ENCODE measurements around the gene SLC41A3.
"Not testable (repeated sequence)": the region's sequence is repeated elsewhere in the genome, so short reads cannot be mapped to it uniquely, and the experiment has no call there.

SLC41A3 gene

GRCh38 chr3:126053949-126054569 lies 29.9 kb downstream of the SLC41A3 start:
- no peak for DNase-seq (ENCODE audit: low read depth in 2 of 2)

- DNase-seq (ENCODE audit: low read depth in 2 of 2): no peak
These were observed 30.4 kb downstream of the SLC41A3 start for GRCh38 chr3:126053513-126053912.

- DNase-seq (ENCODE audit: low read depth in 2 of 2): no peak
These were observed 31.5 kb downstream of the SLC41A3 start for GRCh38 chr3:126052196-126053058.

GRCh38 chr3:126051741-126052140 lies 32.2 kb downstream of the SLC41A3 start:
- DNase-seq (ENCODE audit: low read depth in 2 of 2): no peak

- DNase-seq (ENCODE audit: low read depth in 2 of 2): no peak
These were observed 32.7 kb downstream of the SLC41A3 start for GRCh38 chr3:126051234-126051633.

GRCh38 chr3:126050626-126051025 lies 33.3 kb downstream of the SLC41A3 start:
- no peak for DNase-seq (ENCODE audit: low read depth in 2 of 2)

GRCh38 chr3:126050050-126050392 lies 33.9 kb downstream of the SLC41A3 start:
- no peak for DNase-seq (ENCODE audit: low read depth in 2 of 2)

GRCh38 chr3:126049289-126050049 lies 34.5 kb downstream of the SLC41A3 start:
- DNase-seq (ENCODE audit: low read depth in 2 of 2): no peak

GRCh38 chr3:126040386-126040785 lies 43.5 kb downstream of the SLC41A3 start:
- DNase-seq (ENCODE audit: low read depth in 2 of 2): no peak

GRCh38 chr3:126039870-126040269 lies 44.1 kb downstream of the SLC41A3 start:
- DNase-seq (ENCODE audit: low read depth in 2 of 2): no peak

- DNase-seq (ENCODE audit: low read depth in 2 of 2): not testable (repeated sequence)
These were observed 45.1 kb downstream of the SLC41A3 start for GRCh38 chr3:126038791-126039190.

GRCh38 chr3:126036056-126036549 lies 47.8 kb downstream of the SLC41A3 start:
- no peak for DNase-seq (ENCODE audit: low read depth in 2 of 2)

- DNase-seq (ENCODE audit: low read depth in 2 of 2): no peak
These were observed 48.4 kb downstream of the SLC41A3 start for GRCh38 chr3:126035362-126036050.

- DNase-seq (ENCODE audit: low read depth in 2 of 2): no peak
These were observed 49.2 kb downstream of the SLC41A3 start for GRCh38 chr3:126034481-126035361.

- DNase-seq (ENCODE audit: low read depth in 2 of 2): no peak
These were observed 50.2 kb downstream of the SLC41A3 start for GRCh38 chr3:126033765-126034164.

- no peak for DNase-seq (ENCODE audit: low read depth in 2 of 2)
These were observed 50.7 kb downstream of the SLC41A3 start for GRCh38 chr3:126033051-126033745.

GRCh38 chr3:126031981-126032471 lies 51.9 kb downstream of the SLC41A3 start:
- no peak for DNase-seq (ENCODE audit: low read depth in 2 of 2)

GRCh38 chr3:126030455-126030854 lies 53.5 kb downstream of the SLC41A3 start:
- DNase-seq (ENCODE audit: low read depth in 2 of 2): no peak

GRCh38 chr3:126029241-126029640 lies 54.7 kb downstream of the SLC41A3 start:
- DNase-seq (ENCODE audit: low read depth in 2 of 2): no peak

- DNase-seq (ENCODE audit: low read depth in 2 of 2): no peak
These were observed 55.8 kb downstream of the SLC41A3 start for GRCh38 chr3:126028096-126028495.
